Endothelial cell of umbilical vein (primary cell): ENCODE measurements around the gene IQSEC3.

Experiments used
- CTCF ChIP-seq, 2 donors: IDR thresholded peaks; 1 replicate in 1 of 2; 2 replicates in 1 of 2; pipeline ENCODE4 v1.5.1; 2011; ENCODE audit warnings: low read length in 2 of 2, mild to moderate bottlenecking in 2 of 2, moderate library complexity in 2 of 2, control low read depth in 1 of 2, inconsistent platforms in 1 of 2, low read depth in 1 of 2; ENCODE audit not compliant: insufficient read depth in 1 of 2; ENCODE audit errors: extremely low read depth in 1 of 2
- JUN ChIP-seq: IDR thresholded peaks from 2 replicates; pipeline ENCODE4 v1.6.1; 2011; ENCODE audit warnings: borderline replicate concordance, low read depth; ENCODE audit not compliant: insufficient read length, insufficient read depth
- MAX ChIP-seq: IDR thresholded peaks from 2 replicates; pipeline ENCODE4 v1.6.1; 2011; ENCODE audit not compliant: insufficient read depth, insufficient read length

- TF ChIP-seq MAX (no peak), CTCF (IDR thresholded peaks at IDR 0.05; ENCODE audit: extremely low read depth in 1 of 2, insufficient read depth in 1 of 2, low read depth in 1 of 2, low read length in 2 of 2) (no peak), JUN (no peak)
Measured at GRCh38 chr12:164207-164606, 97.6 kb downstream of the IQSEC3 start.
